Cortex of kidney (tissue), 1 donor: Measurements from ENCODE around the gene NT5C2.
A peak's percentile ranks its signal among the peaks of the same experiment; 100 is the strongest.
"Not testable (repeated sequence)": the region's sequence is repeated elsewhere in the genome, so short reads cannot be mapped to it uniquely, and the experiment has no call there.

ENCODE experiments used
- DNase-seq: peaks from one replicate; lab custom pipeline; 2025; lab: John Stamatoyannopoulos, UW

The NT5C2 gene

GRCh38 chr10:103202319-103202718, 9.2 kb upstream of the NT5C2 start:
- DNase-seq = no peak

- no peak for DNase-seq
Observed at GRCh38 chr10:103199488-103199887, 6.4 kb upstream of the NT5C2 start.

- no peak for DNase-seq
Observed at GRCh38 chr10:103198648-103199047, 5.6 kb upstream of the NT5C2 start.

- DNase-seq = no peak
Observed at GRCh38 chr10:103197903-103198302, 4.8 kb upstream of the NT5C2 start.

GRCh38 chr10:103197174-103197573, 4.1 kb upstream of the NT5C2 start:
- no peak for DNase-seq

GRCh38 chr10:103196516-103196915, 3.4 kb upstream of the NT5C2 start:
- DNase-seq = no peak

GRCh38 chr10:103193820-103194529, 903 bp upstream of the NT5C2 start:
- DNase-seq = no peak

GRCh38 chr10:103192451-103193106, 493 bp downstream of the NT5C2 start:
- peak; percentile 31 for DNase-seq

- DNase-seq = no peak
Observed at GRCh38 chr10:103192089-103192450, 1.0 kb downstream of the NT5C2 start.

- DNase-seq = not testable (repeated sequence)
Observed at GRCh38 chr10:103191198-103191597, 1.9 kb downstream of the NT5C2 start.

GRCh38 chr10:103188853-103189252, 4.2 kb downstream of the NT5C2 start:
- DNase-seq = no peak

GRCh38 chr10:103186128-103186527, 6.9 kb downstream of the NT5C2 start:
- DNase-seq = no peak

- DNase-seq = no peak
Observed at GRCh38 chr10:103184615-103185014, 8.5 kb downstream of the NT5C2 start.

- DNase-seq = not testable (repeated sequence)
Observed at GRCh38 chr10:103183991-103184451, 9.1 kb downstream of the NT5C2 start.

GRCh38 chr10:103181244-103181643, 11.8 kb downstream of the NT5C2 start:
- no peak for DNase-seq

- DNase-seq = no peak
Observed at GRCh38 chr10:103180491-103180890, 12.6 kb downstream of the NT5C2 start.

GRCh38 chr10:103177123-103177522, 15.9 kb downstream of the NT5C2 start:
- no peak for DNase-seq

- DNase-seq = no peak
Observed at GRCh38 chr10:103175580-103176285, 17.3 kb downstream of the NT5C2 start.

GRCh38 chr10:103174324-103174723, 18.7 kb downstream of the NT5C2 start:
- not testable (repeated sequence) for DNase-seq

- DNase-seq = no peak
Observed at GRCh38 chr10:103171278-103171677, 21.8 kb downstream of the NT5C2 start.

- DNase-seq = no peak
Observed at GRCh38 chr10:103168438-103168837, 24.6 kb downstream of the NT5C2 start.

- DNase-seq = not testable (repeated sequence)
Observed at GRCh38 chr10:103167554-103167953, 25.5 kb downstream of the NT5C2 start.

GRCh38 chr10:103166523-103166922, 26.5 kb downstream of the NT5C2 start:
- DNase-seq = no peak
